Measurements from ENCODE around the gene RAB4A.

DNA sequence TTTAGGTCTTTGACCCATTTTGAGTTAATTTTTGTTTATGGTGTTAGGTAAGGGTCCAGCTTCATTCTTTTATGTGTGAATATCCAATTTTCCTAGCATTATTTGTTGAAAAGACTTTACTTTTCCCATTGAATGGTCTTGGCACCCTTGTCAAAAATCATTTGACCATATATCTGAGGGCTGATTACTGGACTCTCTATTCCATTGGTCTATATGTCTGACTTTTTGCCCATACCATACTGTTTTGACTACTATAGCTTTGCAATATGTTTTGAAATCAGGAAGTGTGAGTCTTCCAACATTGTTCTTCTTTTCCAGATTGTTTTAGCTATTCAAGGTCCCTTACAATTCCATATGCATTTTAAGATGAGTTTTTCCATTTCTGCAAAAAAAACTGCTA lies 83.3 kb downstream of the RAB4A start:
- TF ChIP-seq, protein P1, sequence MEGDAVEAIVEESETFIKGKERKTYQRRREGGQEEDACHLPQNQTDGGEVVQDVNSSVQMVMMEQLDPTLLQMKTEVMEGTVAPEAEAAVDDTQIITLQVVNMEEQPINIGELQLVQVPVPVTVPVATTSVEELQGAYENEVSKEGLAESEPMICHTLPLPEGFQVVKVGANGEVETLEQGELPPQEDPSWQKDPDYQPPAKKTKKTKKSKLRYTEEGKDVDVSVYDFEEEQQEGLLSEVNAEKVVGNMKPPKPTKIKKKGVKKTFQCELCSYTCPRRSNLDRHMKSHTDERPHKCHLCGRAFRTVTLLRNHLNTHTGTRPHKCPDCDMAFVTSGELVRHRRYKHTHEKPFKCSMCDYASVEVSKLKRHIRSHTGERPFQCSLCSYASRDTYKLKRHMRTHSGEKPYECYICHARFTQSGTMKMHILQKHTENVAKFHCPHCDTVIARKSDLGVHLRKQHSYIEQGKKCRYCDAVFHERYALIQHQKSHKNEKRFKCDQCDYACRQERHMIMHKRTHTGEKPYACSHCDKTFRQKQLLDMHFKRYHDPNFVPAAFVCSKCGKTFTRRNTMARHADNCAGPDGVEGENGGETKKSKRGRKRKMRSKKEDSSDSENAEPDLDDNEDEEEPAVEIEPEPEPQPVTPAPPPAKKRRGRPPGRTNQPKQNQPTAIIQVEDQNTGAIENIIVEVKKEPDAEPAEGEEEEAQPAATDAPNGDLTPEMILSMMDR (IDR thresholded peaks at IDR 0.05), result no peak
- TF ChIP-seq POLR2A (IDR thresholded peaks at IDR 0.05), result no peak

All from uterus (tissue), 2 donors.